Activated T-helper 1 cell treated with Interleukin-2 at 50 U/mL for 16 hours (primary cell): ENCODE data around the gene TTYH1.

Experiments used
- DNase-seq: peaks from one replicate; pipeline ENCODE4 v3.0.0-alpha.2; 2020; ENCODE audit warnings: low read depth

Gene TTYH1

GRCh38 chr19:54392105-54392504, 23.2 kb upstream of the TTYH1 start:
- no peak for DNase-seq

GRCh38 chr19:54393381-54393780, 21.9 kb upstream of the TTYH1 start:
- DNase-seq: no peak

- DNase-seq: no peak
Measured at GRCh38 chr19:54395685-54396084, 19.6 kb upstream of the TTYH1 start.

- no peak for DNase-seq
Measured at GRCh38 chr19:54399189-54399588, 16.1 kb upstream of the TTYH1 start.

GRCh38 chr19:54400913-54401312, 14.4 kb upstream of the TTYH1 start:
- DNase-seq: no peak

- no peak for DNase-seq
Measured at GRCh38 chr19:54403054-54403453, 12.2 kb upstream of the TTYH1 start.

GRCh38 chr19:54405628-54406027, 9.6 kb upstream of the TTYH1 start:
- no peak for DNase-seq

- no peak for DNase-seq
Measured at GRCh38 chr19:54407780-54408179, 7.5 kb upstream of the TTYH1 start.

GRCh38 chr19:54408456-54409026, 6.7 kb upstream of the TTYH1 start:
- no peak for DNase-seq

- no peak for DNase-seq
Measured at GRCh38 chr19:54411033-54411432, 4.2 kb upstream of the TTYH1 start.

GRCh38 chr19:54412877-54413276, 2.4 kb upstream of the TTYH1 start:
- no peak for DNase-seq

GRCh38 chr19:54414156-54414555, 1.1 kb upstream of the TTYH1 start:
- DNase-seq: no peak

GRCh38 chr19:54415901-54416673, 823 bp downstream of the TTYH1 start:
- no peak for DNase-seq

GRCh38 chr19:54416695-54417491, 1.6 kb downstream of the TTYH1 start:
- DNase-seq: no peak

GRCh38 chr19:54418030-54418929, 3.0 kb downstream of the TTYH1 start:
- no peak for DNase-seq

- no peak for DNase-seq
Measured at GRCh38 chr19:54418930-54419800, 3.9 kb downstream of the TTYH1 start.

GRCh38 chr19:54420068-54420382, 4.8 kb downstream of the TTYH1 start:
- no peak for DNase-seq

- DNase-seq: no peak
Measured at GRCh38 chr19:54420383-54421168, 5.3 kb downstream of the TTYH1 start.

GRCh38 chr19:54421169-54421516, 5.9 kb downstream of the TTYH1 start:
- no peak for DNase-seq

- no peak for DNase-seq
Measured at GRCh38 chr19:54421521-54421920, 6.3 kb downstream of the TTYH1 start.

- DNase-seq: no peak
Measured at GRCh38 chr19:54422136-54422535, 6.9 kb downstream of the TTYH1 start.
